ENCODE measurements around the gene ANKDD1A.

The ANKDD1A gene

GRCh38 chr15:64923546-64923945 is 11.8 kb downstream of the ANKDD1A start:
- no peak for DNase-seq (ENCODE audit: low read depth)

GRCh38 chr15:64925335-64926330 is 13.9 kb downstream of the ANKDD1A start:
- no peak for DNase-seq (ENCODE audit: low read depth)

GRCh38 chr15:64926661-64927060 is 15.0 kb downstream of the ANKDD1A start:
- DNase-seq (ENCODE audit: low read depth), result no peak

GRCh38 chr15:64928626-64929220 is 17.0 kb downstream of the ANKDD1A start:
- DNase-seq (ENCODE audit: low read depth), result no peak

- no peak for DNase-seq (ENCODE audit: low read depth)
Observed at GRCh38 chr15:64930019-64930652, 18.4 kb downstream of the ANKDD1A start.

GRCh38 chr15:64930778-64931371 is 19.2 kb downstream of the ANKDD1A start:
- no peak for DNase-seq (ENCODE audit: low read depth)

- no peak for DNase-seq (ENCODE audit: low read depth)
Observed at GRCh38 chr15:64931381-64931780, 19.7 kb downstream of the ANKDD1A start.

- DNase-seq (ENCODE audit: low read depth), result no peak
Observed at GRCh38 chr15:64934023-64934422, 22.3 kb downstream of the ANKDD1A start.

- no peak for DNase-seq (ENCODE audit: low read depth)
Observed at GRCh38 chr15:64938192-64938591, 26.5 kb downstream of the ANKDD1A start.

- DNase-seq (ENCODE audit: low read depth), result no peak
Observed at GRCh38 chr15:64942356-64942755, 30.7 kb downstream of the ANKDD1A start.

GRCh38 chr15:64943512-64944225 is 32.0 kb downstream of the ANKDD1A start:
- DNase-seq (ENCODE audit: low read depth), result no peak

- DNase-seq (ENCODE audit: low read depth), result no peak
Observed at GRCh38 chr15:64944961-64945360, 33.3 kb downstream of the ANKDD1A start.

- no peak for DNase-seq (ENCODE audit: low read depth)
Observed at GRCh38 chr15:64947211-64947610, 35.5 kb downstream of the ANKDD1A start.

- no peak for DNase-seq (ENCODE audit: low read depth)
Observed at GRCh38 chr15:64948916-64949315, 37.2 kb downstream of the ANKDD1A start.

- DNase-seq (ENCODE audit: low read depth), result no peak
Observed at GRCh38 chr15:64949383-64950186, 37.9 kb downstream of the ANKDD1A start.

- no peak for DNase-seq (ENCODE audit: low read depth)
Observed at GRCh38 chr15:64950888-64951287, 39.2 kb downstream of the ANKDD1A start.

- no peak for DNase-seq (ENCODE audit: low read depth)
Observed at GRCh38 chr15:64951777-64952418, 40.2 kb downstream of the ANKDD1A start.

GRCh38 chr15:64954395-64954794 is 42.7 kb downstream of the ANKDD1A start:
- DNase-seq (ENCODE audit: low read depth), result no peak

- DNase-seq (ENCODE audit: low read depth), result no peak
Observed at GRCh38 chr15:64959128-64959527, 47.4 kb downstream of the ANKDD1A start.

GRCh38 chr15:64960153-64960552 is 48.5 kb downstream of the ANKDD1A start:
- no peak for DNase-seq (ENCODE audit: low read depth)
